ENCODE measurements around the gene PPP1R26. TPM values are rescaled to one million over a fixed set of nuclear protein-coding genes. Genes with fewer than 3 reads are reported as not detected.

PPP1R26 gene
- total and polyA plus RNA-seq, 2 experiments from 2014 or later = 15.0 to 15.6 TPM

DNA sequence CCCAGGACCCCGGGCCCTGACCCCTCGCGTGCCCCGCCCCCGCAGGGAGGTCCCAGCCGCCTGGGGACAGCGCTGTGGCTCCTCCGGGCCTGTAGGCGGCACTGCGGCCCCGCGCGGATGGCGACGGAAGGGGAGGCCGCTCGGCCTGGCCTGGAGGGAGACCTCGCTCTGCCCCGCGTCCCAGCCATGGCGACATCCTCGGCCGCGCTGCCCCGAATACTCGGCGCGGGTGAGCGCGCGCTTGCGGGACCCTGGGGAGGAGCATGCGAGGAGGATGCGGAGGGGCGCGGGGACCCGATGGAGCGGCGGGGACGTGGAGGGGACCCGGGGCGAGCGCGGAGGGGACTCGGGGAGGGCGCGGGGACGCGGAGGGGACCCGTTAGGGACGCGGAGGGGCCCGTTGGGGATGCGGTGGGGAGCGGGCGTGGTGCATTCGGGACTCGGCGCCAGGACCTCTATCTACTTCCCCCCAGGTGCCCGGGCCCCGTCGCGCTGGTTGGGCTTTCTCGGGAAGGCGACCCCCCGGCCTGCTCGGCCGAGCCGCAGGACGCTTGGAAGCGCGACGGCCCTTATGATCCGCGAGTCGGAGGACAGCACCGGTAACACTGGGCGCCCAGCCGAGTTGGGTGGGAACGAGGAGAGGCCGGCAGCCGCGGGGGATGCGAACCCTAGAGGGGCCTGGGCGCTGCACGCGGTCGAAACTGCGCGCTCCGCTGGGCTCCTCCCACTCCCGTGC, 21.1 kb downstream of the PPP1R26 start, which contains the start of gene MRPS2:
TSS of gene MRPS2 (plus strand) at position 158 of the 736 bp plus-strand sequence. CDS start at position 187, 29 bp downstream.
- Histone ChIP-seq H4K20me1 (ENCODE audit: insufficient read depth, poor library complexity, severe bottlenecking) (peaks cover 5% of the 10 kb centered on the region), H3K79me2 (peaks cover 17% of the 10 kb centered on the region), H3K4me1 (ENCODE audit: insufficient read depth) (peaks cover 7% of the 10 kb centered on the region), H3K4me2 (peak within 1 kb of the TSS; percentile 99), H3K27me3 (no peaks in the 10 kb centered on the region), H3K9me3 (ENCODE audit: low read depth) (no peaks in the 10 kb centered on the region), H3K27ac (peak within 1 kb of the TSS; percentile 86), H3K9me2 (replicated peaks; ENCODE audit: insufficient read depth) (no peaks in the 10 kb centered on the region), H3K36me3 (replicated peaks; ENCODE audit: insufficient read depth, low read depth) (no peaks in the 10 kb centered on the region), H2AFZ (peak within 1 kb of the TSS; percentile 95), H3K4me3 (peak within 1 kb of the TSS; percentile 92)
- TF ChIP-seq EZH2 (IDR thresholded peaks at IDR 0.05; ENCODE audit: borderline replicate concordance) = no peak
- TF ChIP-seq, protein P1, sequence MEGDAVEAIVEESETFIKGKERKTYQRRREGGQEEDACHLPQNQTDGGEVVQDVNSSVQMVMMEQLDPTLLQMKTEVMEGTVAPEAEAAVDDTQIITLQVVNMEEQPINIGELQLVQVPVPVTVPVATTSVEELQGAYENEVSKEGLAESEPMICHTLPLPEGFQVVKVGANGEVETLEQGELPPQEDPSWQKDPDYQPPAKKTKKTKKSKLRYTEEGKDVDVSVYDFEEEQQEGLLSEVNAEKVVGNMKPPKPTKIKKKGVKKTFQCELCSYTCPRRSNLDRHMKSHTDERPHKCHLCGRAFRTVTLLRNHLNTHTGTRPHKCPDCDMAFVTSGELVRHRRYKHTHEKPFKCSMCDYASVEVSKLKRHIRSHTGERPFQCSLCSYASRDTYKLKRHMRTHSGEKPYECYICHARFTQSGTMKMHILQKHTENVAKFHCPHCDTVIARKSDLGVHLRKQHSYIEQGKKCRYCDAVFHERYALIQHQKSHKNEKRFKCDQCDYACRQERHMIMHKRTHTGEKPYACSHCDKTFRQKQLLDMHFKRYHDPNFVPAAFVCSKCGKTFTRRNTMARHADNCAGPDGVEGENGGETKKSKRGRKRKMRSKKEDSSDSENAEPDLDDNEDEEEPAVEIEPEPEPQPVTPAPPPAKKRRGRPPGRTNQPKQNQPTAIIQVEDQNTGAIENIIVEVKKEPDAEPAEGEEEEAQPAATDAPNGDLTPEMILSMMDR (IDR thresholded peaks at IDR 0.05; ENCODE audit: poor library complexity) = peak; percentile 90
- WGBS (ENCODE audit: low lambda C conversion rate, missing lambda C conversion rate) = 2% methylated on average over 41 of the region's 92 CpGs
- peak; percentile 95 for DNase-seq (ENCODE audit: low spot score)

DNA sequence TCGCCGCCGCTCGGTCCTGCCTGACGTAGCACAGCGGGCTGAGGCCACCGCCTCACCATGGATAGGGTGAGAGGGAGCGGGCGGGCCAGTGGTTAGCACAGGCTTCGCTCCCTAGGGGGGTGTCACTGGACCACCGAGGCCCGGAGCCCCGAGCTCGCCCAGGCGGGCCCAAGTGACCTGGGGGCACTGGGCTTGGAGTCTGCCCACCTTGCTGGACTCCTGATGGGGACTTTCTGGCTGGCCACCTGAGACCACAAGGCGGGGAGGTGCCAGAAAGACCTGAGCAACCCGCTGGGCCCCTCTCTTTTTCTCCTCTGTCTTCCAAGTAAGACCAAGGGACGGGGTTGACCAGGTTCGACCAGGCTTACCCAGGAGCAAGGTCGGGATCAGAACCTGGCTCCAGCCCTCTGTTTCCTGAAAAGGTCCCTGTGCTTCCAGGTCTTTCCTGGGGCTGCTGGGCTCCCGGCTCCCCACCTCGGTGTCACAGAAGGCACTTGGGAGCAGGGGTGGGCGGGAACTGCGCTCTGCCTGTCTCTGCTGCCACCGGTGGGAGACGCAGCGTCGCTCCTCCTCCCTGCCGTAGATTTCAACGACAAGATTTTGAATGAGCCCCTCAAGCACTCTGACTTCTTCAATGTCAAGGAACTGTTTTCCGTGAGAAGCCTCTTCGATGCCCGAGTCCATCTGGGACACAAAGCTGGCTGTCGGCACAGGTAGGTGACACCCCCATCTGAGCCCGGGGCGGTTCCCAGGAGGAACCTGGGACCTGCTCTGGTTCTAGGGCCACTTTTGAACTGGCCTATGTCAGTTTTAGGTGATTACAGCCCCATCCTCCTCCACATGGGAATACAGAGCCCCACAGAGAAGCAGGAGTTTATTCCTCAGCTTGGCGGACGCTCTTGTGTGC, 21.9 kb downstream of the PPP1R26 start:
- peak overlapping the region; percentile 86 for H3K27ac ChIP-seq
- DNase-seq (ENCODE audit: low spot score) = no peak
- H4K20me1 ChIP-seq (ENCODE audit: insufficient read depth, poor library complexity, severe bottlenecking) = peaks cover 5% of the 10 kb centered on the region
- H3K4me1 ChIP-seq (ENCODE audit: insufficient read depth) = peaks cover 7% of the 10 kb centered on the region
- no peaks in the 10 kb centered on the region for H3K9me2 ChIP-seq (replicated peaks; ENCODE audit: insufficient read depth)
- no peaks in the 10 kb centered on the region for H3K27me3 ChIP-seq
- 48% methylated on average over 34 of the region's 38 CpGs for WGBS (ENCODE audit: low lambda C conversion rate, missing lambda C conversion rate)
- H3K36me3 ChIP-seq (replicated peaks; ENCODE audit: insufficient read depth, low read depth) = no peaks in the 10 kb centered on the region
- peak overlapping the region; percentile 99 for H3K4me2 ChIP-seq
- peak overlapping the region; percentile 95 for H2AFZ ChIP-seq
- peak overlapping the region; percentile 92 for H3K4me3 ChIP-seq
- H3K79me2 ChIP-seq = peaks cover 17% of the 10 kb centered on the region
- no peak for TF ChIP-seq EZH2 (IDR thresholded peaks at IDR 0.05; ENCODE audit: borderline replicate concordance)
- no peaks in the 10 kb centered on the region for H3K9me3 ChIP-seq (ENCODE audit: low read depth)

DNA sequence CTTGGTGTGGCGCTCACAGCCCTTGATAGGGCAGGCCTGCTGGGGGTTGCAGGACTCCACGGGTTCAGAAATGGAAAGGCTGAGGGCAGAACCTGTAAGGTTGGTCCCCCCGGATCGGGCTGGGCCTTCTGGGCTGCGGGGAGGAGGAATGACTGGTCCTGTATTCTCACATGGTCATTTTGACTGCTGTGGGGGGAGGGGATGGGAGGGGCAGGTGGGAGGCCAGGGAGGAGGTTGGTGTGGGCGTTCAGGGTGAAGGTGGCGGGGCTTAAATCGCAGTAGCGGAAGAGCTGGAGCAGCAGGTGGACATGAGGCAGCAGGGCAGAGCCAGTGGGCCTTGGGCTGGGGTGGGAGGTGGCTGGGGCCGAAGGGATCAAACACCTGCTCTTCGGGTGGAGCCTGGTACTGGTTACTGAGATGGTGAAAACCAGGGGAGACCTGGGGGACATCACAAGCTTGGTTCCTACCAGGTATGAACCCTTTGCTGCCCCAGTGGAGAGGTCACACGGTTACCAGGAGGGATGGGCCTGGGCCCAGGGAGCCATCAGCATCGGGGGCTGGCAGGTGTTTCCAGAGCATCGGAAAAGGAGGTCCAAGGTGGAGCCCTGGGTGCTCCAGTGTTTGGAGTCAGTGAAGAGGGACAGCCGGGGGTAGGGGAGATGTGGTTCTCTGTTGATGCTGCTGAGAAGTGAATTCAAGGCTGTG, 22.7 kb downstream of the PPP1R26 start:
- no peaks in the 10 kb centered on the region for H3K9me3 ChIP-seq (ENCODE audit: low read depth)
- H4K20me1 ChIP-seq (ENCODE audit: insufficient read depth, poor library complexity, severe bottlenecking) = peaks cover 5% of the 10 kb centered on the region
- H3K36me3 ChIP-seq (replicated peaks; ENCODE audit: insufficient read depth, low read depth) = no peaks in the 10 kb centered on the region
- no peak for DNase-seq (ENCODE audit: low spot score)
- WGBS (ENCODE audit: low lambda C conversion rate, missing lambda C conversion rate) = 92% methylated on average over 11 of the region's 15 CpGs
- no peaks in the 10 kb centered on the region for H3K9me2 ChIP-seq (replicated peaks; ENCODE audit: insufficient read depth)
- H3K27ac ChIP-seq = no peak overlapping the region
- peaks cover 7% of the 10 kb centered on the region for H3K4me1 ChIP-seq (ENCODE audit: insufficient read depth)
- H2AFZ ChIP-seq = no peak overlapping the region
- peak overlapping the region; percentile 99 for H3K4me2 ChIP-seq
- H3K4me3 ChIP-seq = no peak overlapping the region
- H3K79me2 ChIP-seq = peaks cover 17% of the 10 kb centered on the region
- TF ChIP-seq EZH2 (IDR thresholded peaks at IDR 0.05; ENCODE audit: borderline replicate concordance) (no peak), EZH2phosphoT487 (IDR thresholded peaks at IDR 0.05; ENCODE audit: low read depth, severe bottlenecking, unreplicated experiment) (no peak)
- TF ChIP-seq, protein P1 (IDR thresholded peaks at IDR 0.05; ENCODE audit: poor library complexity) = no peak
- H3K27me3 ChIP-seq = no peaks in the 10 kb centered on the region

Data from hepatocyte (in vitro differentiated cells).